Gastrocnemius medialis (tissue), 4 donors: ENCODE data around the gene HELQ. TPM values are rescaled to one million over a fixed set of nuclear protein-coding genes. Genes with fewer than 3 reads are reported as not detected.
"Not testable (repeated sequence)": the region's sequence is repeated elsewhere in the genome, so short reads cannot be mapped to it uniquely, and the experiment has no call there.

Experiments used
- ATAC-seq, 2 donors: fragments of 150-250 bp; one replicate each; pipeline ENCODE4 v1.9.1; 2016
- DNase-seq, 2 donors: peaks; one replicate each; pipeline ENCODE4 v3.0.0-alpha.2; 2019
- H3K27ac ChIP-seq, 4 donors: fragments of 200-600 bp; sonication (generic); 1 replicate in 1 of 4; 2 replicates in 3 of 4; pipeline ENCODE4 v1.5.1; 2016 to 2018; ENCODE audit warnings: mild to moderate bottlenecking in 2 of 4, moderate library complexity in 1 of 4
- H3K27me3 ChIP-seq, 3 donors: fragments of 200-600 bp; sonication (generic) in 2 of 3; 1 replicate in 1 of 3; 2 replicates in 2 of 3; pipeline versions ENCODE4 v1.5.1 to v1.6.0; 2016 to 2019; ENCODE audit warnings: mild to moderate bottlenecking in 1 of 3, moderate library complexity in 1 of 3
- H3K36me3 ChIP-seq, 2 donors: fragments of 200-600 bp; sonication (generic) in 1 of 2; one replicate each; pipeline ENCODE4 v1.5.1; 2017 to 2018
- H3K4me1 ChIP-seq, 2 donors: fragments of 200-600 bp; sonication (generic) in 1 of 2; one replicate each; pipeline ENCODE4 v1.5.1; 2016 to 2017; ENCODE audit warnings: mild to moderate bottlenecking in 2 of 2
- H3K4me3 ChIP-seq, 4 donors: fragments of 200-600 bp; sonication (generic) in 3 of 4; 1 replicate in 1 of 4; 2 replicates in 3 of 4; pipeline ENCODE4 v1.5.1; 2016 to 2019; ENCODE audit warnings: mild to moderate bottlenecking in 2 of 4
- H3K9me3 ChIP-seq, 3 donors: fragments of 200-600 bp; sonication (generic) in 2 of 3; 1 replicate in 1 of 3; 2 replicates in 2 of 3; pipeline ENCODE4 v1.5.1; 2016 to 2019
- CTCF ChIP-seq, 5 experiments: fragments of 450-650 bp in 3 of 5; fragments of 200-600 bp in 2 of 5; sonication (generic) in 2 of 5; IDR thresholded peaks in 4 of 5; conservative IDR thresholded peaks in 1 of 5; 1 replicate in 4 of 5; 2 replicates in 1 of 5; pipeline ENCODE4 v1.5.1; 2016 to 2019; ENCODE audit warnings: antibody characterized with exemption in 5 of 5, mild to moderate bottlenecking in 3 of 5, moderate library complexity in 3 of 5
- POLR2A ChIP-seq, 2 donors: fragments of 450-650 bp; IDR thresholded peaks; one replicate each; pipeline ENCODE4 v1.6.1; 2017; ENCODE audit warnings: antibody characterized with exemption in 2 of 2, mild to moderate bottlenecking in 2 of 2, moderate library complexity in 2 of 2
- in situ Hi-C, 4 donors: fragments of 200-750 bp; cut with MboI; loops; one replicate each; pipeline versions ENCODE4 v1.15.0 to v1.8.0; 2017; ENCODE audit warnings: low sequenced_read_pairs in 4 of 4
- intact Hi-C: fragments of 100-400 bp; cut with DNase I; formaldehyde crosslinking; loops from one replicate; pipeline ENCODE4 v1.15.1; 2023; ENCODE audit warnings: low total_unique reads
- total RNA-seq, 4 donors: library from RNA; depleted of rRNA; stranded (reverse); fragments of >200 nt; gene quantifications; one replicate each; pipeline versions ENCODE4 v1.1.0 to v1.2.3, GENCODE V29; 2016

Gene HELQ
- total RNA-seq, 4 donors from 2014 or later = 13.1 to 18.4 (median 15.5) TPM

GRCh38 chr4:83413676-83414075 lies 41.9 kb downstream of the HELQ start:
- no peaks in the 10 kb centered on the region for H3K4me1 ChIP-seq
- TF ChIP-seq POLR2A (IDR thresholded peaks at IDR 0.05) (no peak), CTCF (IDR thresholded peaks at IDR 0.05 in 4 of 5, conservative IDR thresholded peaks at IDR 0.05 in 1 of 5) (no peak)
- no peak for DNase-seq
- intact Hi-C loops (no loop called here), in situ Hi-C loops (no loop called here)
- H3K27ac ChIP-seq = no peak overlapping the region
- peaks cover under 1 to 60% of the 10 kb centered on the region in 2 donors for H3K36me3 ChIP-seq
- no peaks in the 10 kb centered on the region for H3K9me3 ChIP-seq
- H3K4me3 ChIP-seq = no peak overlapping the region
- no peaks in the 10 kb centered on the region for H3K27me3 ChIP-seq
- no peak for ATAC-seq

GRCh38 chr4:83408908-83409307 lies 46.7 kb downstream of the HELQ start:
- Histone ChIP-seq H3K4me3 (no peak overlapping the region), H3K36me3 (peaks cover 0 to 40% of the 10 kb centered on the region in 2 donors), H3K27me3 (no peaks in the 10 kb centered on the region), H3K4me1 (no peaks in the 10 kb centered on the region), H3K9me3 (no peaks in the 10 kb centered on the region), H3K27ac (no peak overlapping the region)
- in situ Hi-C loops = no loop called here
- DNase-seq = no peak
- intact Hi-C loops = no loop called here
- ATAC-seq = no peak
- TF ChIP-seq POLR2A (IDR thresholded peaks at IDR 0.05) = no peak
- no peak for TF ChIP-seq CTCF (IDR thresholded peaks at IDR 0.05 in 4 of 5, conservative IDR thresholded peaks at IDR 0.05 in 1 of 5)

- in situ Hi-C loops (no loop called here), intact Hi-C loops (no loop called here)
- TF ChIP-seq CTCF (IDR thresholded peaks at IDR 0.05 in 4 of 5, conservative IDR thresholded peaks at IDR 0.05 in 1 of 5) = no peak
- no peak for TF ChIP-seq POLR2A (IDR thresholded peaks at IDR 0.05)
- H3K36me3 ChIP-seq = peaks cover 0 to 25% of the 10 kb centered on the region in 2 donors
- ATAC-seq = no peak
- no peaks in the 10 kb centered on the region for H3K4me1 ChIP-seq
- no peaks in the 10 kb centered on the region for H3K27me3 ChIP-seq
- no peak for DNase-seq
- H3K4me3 ChIP-seq = no peak overlapping the region
- H3K27ac ChIP-seq = no peak overlapping the region
- H3K9me3 ChIP-seq = no peaks in the 10 kb centered on the region
Observed at GRCh38 chr4:83405844-83406816, 49.5 kb downstream of the HELQ start.

GRCh38 chr4:83398158-83398557 lies 57.5 kb downstream of the HELQ start:
- H3K4me1 ChIP-seq, H3K4me3 ChIP-seq, H3K9me3 ChIP-seq, H3K27me3 ChIP-seq, DNase-seq, in situ Hi-C loops, intact Hi-C loops, H3K36me3 ChIP-seq, H3K27ac ChIP-seq, ATAC-seq: not testable (repeated sequence)

GRCh38 chr4:83393908-83394307 lies 61.7 kb downstream of the HELQ start:
- ATAC-seq (no peak), DNase-seq (no peak)
- in situ Hi-C loops (no loop called here), intact Hi-C loops (no loop called here)
- Histone ChIP-seq H3K9me3 (no peaks in the 10 kb centered on the region), H3K27ac (no peak overlapping the region), H3K27me3 (no peaks in the 10 kb centered on the region), H3K4me1 (peaks cover 7 to 14% of the 10 kb centered on the region in 2 donors), H3K36me3 (peaks cover 0 to under 1% of the 10 kb centered on the region in 2 donors), H3K4me3 (no peak overlapping the region)
- TF ChIP-seq CTCF (IDR thresholded peaks at IDR 0.05 in 4 of 5, conservative IDR thresholded peaks at IDR 0.05 in 1 of 5) (no peak), POLR2A (IDR thresholded peaks at IDR 0.05) (no peak)
